Glutamatergic neuron (in vitro differentiated cells): ENCODE results near the gene YIPF4. TPM values are rescaled to one million over a fixed set of nuclear protein-coding genes. Genes with fewer than 3 reads are reported as not detected.

Experiments
- DNase-seq: peaks from one replicate; pipeline ENCODE4 v3.0.0; 2022
- H3K27ac Mint-ChIP-seq: one replicate; pipeline ENCODE4 v1.8.0; 2020; ENCODE audit warnings: mild to moderate bottlenecking, mixed read lengths, inconsistent platforms; ENCODE audit not compliant: unreplicated experiment
- H3K27me3 Mint-ChIP-seq: one replicate; pipeline ENCODE4 v1.8.0; 2020; ENCODE audit warnings: mild to moderate bottlenecking, moderate library complexity, mixed read lengths, inconsistent platforms; ENCODE audit not compliant: unreplicated experiment
- H3K36me3 Mint-ChIP-seq: one replicate; pipeline ENCODE4 v1.8.0; 2020; ENCODE audit warnings: mild to moderate bottlenecking, mixed read lengths, inconsistent platforms; ENCODE audit not compliant: unreplicated experiment
- H3K4me1 Mint-ChIP-seq: one replicate; pipeline ENCODE4 v1.8.0; 2020; ENCODE audit warnings: mild to moderate bottlenecking, low read depth, mixed read lengths, inconsistent platforms; ENCODE audit not compliant: unreplicated experiment
- H3K4me3 Mint-ChIP-seq: one replicate; pipeline ENCODE4 v1.8.0; 2020; ENCODE audit warnings: mild to moderate bottlenecking, mixed read lengths, inconsistent platforms; ENCODE audit not compliant: unreplicated experiment
- H3K9me3 Mint-ChIP-seq: one replicate; pipeline ENCODE4 v1.8.0; 2020; ENCODE audit warnings: mild to moderate bottlenecking, moderate library complexity, mixed read lengths, inconsistent platforms; ENCODE audit not compliant: unreplicated experiment
- total RNA-seq: library from RNA; stranded (reverse); fragmentation: NEBNext Ultra II Directional; extraction: Animal tissue kit (Norgen Biotek cat#: 25700); gene quantifications from one replicate; pipeline ENCODE4 v1.2.1, GENCODE V29; 2021; ENCODE audit not compliant: unreplicated experiment
- TF ChIP-seq, protein P1 (sequence below): fragments of 200-600 bp; sonication (generic); IDR thresholded peaks from one replicate; pipeline ENCODE4 v1.5.0; 2021; ENCODE audit not compliant: partially characterized antibody, unreplicated experiment

YIPF4 gene
- total RNA-seq, 1 donor from 2014 or later: 50.2 TPM

DNA sequence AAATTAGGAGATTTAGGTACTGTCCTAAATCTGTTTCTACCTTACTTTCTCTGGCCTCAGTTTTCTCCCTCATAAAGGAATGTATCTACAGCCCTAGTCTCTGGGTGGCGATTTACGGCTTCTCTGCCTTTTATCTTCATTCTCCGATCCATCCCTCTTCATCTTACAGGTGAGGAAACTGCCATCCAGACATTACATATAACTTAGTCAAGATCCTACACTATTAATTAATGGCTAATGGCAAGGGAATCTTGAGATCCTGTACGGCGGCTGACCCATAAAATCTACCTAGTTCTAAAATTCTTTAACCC lies 386 bp upstream of the YIPF4 start:
- H3K4me1 Mint-ChIP-seq: peaks cover 2% of the 10 kb centered on the region
- H3K27me3 Mint-ChIP-seq: no peaks in the 10 kb centered on the region
- peak overlapping the region; percentile 88 for H3K4me3 Mint-ChIP-seq
- H3K9me3 Mint-ChIP-seq: peaks cover 3% of the 10 kb centered on the region
- DNase-seq: no peak
- H3K27ac Mint-ChIP-seq: peak overlapping the region; percentile 88
- TF ChIP-seq, protein P1, sequence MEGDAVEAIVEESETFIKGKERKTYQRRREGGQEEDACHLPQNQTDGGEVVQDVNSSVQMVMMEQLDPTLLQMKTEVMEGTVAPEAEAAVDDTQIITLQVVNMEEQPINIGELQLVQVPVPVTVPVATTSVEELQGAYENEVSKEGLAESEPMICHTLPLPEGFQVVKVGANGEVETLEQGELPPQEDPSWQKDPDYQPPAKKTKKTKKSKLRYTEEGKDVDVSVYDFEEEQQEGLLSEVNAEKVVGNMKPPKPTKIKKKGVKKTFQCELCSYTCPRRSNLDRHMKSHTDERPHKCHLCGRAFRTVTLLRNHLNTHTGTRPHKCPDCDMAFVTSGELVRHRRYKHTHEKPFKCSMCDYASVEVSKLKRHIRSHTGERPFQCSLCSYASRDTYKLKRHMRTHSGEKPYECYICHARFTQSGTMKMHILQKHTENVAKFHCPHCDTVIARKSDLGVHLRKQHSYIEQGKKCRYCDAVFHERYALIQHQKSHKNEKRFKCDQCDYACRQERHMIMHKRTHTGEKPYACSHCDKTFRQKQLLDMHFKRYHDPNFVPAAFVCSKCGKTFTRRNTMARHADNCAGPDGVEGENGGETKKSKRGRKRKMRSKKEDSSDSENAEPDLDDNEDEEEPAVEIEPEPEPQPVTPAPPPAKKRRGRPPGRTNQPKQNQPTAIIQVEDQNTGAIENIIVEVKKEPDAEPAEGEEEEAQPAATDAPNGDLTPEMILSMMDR: no peak
- H3K36me3 Mint-ChIP-seq: no peaks in the 10 kb centered on the region

DNA sequence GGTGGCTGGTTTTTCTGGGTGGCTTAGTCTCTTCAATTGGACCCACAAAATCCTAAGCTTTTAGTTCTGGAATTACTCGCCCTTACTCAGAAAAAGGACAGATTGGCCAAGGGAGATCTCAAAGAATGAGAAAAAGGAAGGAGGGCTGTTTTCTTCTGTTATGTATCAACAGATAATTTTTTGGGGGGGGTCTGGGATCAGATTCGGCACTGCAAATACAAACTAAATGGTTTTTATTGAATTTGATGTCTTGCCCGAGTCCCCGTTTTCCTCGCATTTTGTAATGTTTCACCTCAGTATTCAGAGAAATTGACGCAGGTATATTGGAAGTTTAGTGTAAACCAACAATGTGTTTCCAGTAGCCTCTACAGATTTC lies 762 bp downstream of the YIPF4 start:
- peak overlapping the region; percentile 98 for H3K4me3 Mint-ChIP-seq
- TF ChIP-seq, protein P1: no peak
- H3K36me3 Mint-ChIP-seq: no peaks in the 10 kb centered on the region
- no peaks in the 10 kb centered on the region for H3K27me3 Mint-ChIP-seq
- H3K27ac Mint-ChIP-seq: peak overlapping the region; percentile 95
- DNase-seq: no peak
- H3K4me1 Mint-ChIP-seq: peaks cover 2% of the 10 kb centered on the region
- H3K9me3 Mint-ChIP-seq: peaks cover 3% of the 10 kb centered on the region

- Mint-ChIP-seq H3K4me1 (peaks cover 9% of the 10 kb centered on the region), H3K27me3 (no peaks in the 10 kb centered on the region), H3K4me3 (no peak overlapping the region), H3K9me3 (no peaks in the 10 kb centered on the region), H3K27ac (no peak overlapping the region), H3K36me3 (no peaks in the 10 kb centered on the region)
- DNase-seq: no peak
- TF ChIP-seq, protein P1: no peak
These were observed 6.6 kb downstream of the YIPF4 start for GRCh38 chr2:32284321-32284720.

DNA sequence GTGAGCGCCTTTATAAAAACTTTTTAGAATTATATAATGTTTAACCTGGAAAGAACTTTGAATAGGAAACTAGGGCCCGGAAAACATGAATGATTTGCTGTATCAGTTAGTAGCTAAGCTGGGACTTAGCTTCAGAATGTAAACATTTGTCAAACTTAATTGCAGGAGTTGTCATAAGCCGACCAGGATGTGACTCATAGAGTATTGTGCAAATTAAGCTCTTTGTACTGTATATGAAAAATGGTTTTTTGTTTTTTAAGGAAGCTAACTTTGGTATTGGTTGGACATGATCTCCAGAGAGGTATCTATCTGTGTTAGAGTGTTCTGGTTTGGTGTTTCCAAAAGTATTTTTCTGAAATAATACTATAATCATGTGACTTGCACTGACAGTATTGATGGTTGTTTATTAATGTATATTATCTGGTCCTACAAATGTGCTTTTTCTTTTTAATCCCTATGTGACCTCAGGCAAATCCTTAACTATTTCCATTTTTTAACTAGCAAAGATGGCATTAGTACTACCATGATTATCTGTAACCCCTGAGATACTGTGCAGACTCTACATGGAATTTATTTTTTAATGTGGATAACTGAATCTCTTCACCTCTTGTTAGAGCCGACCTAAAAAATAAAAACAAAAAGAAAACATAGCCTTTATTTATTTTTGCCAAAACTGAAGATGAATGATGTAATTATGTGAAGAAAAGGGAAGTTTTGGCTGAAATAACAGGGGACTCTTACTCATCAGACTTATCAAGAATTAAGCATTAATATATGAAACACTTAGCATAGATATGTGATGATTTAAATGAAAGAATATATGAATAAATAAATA lies 11.7 kb downstream of the YIPF4 start:
- Mint-ChIP-seq H3K4me3 (no peak overlapping the region), H3K9me3 (peaks cover 2% of the 10 kb centered on the region), H3K4me1 (peaks cover 9% of the 10 kb centered on the region), H3K27me3 (no peaks in the 10 kb centered on the region), H3K36me3 (no peaks in the 10 kb centered on the region), H3K27ac (no peak overlapping the region)
- DNase-seq: no peak
- TF ChIP-seq, protein P1: no peak

DNA sequence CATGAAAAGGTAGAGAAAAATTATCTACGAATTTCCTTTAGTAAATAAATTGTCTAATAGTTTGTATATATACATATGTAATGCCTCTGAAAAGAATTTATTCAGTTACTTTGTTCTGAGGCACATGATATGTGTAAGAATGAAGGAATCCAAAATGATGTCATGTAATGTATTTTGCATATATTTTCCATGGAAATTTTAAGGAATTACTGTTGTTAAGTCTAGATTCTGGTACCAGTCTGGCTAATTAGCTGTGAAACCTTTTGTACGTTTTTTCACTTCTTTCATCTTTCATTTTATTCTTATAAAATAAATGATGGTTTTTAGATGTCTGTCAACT lies 12.3 kb downstream of the YIPF4 start:
- DNase-seq: no peak
- H3K9me3 Mint-ChIP-seq: peaks cover 2% of the 10 kb centered on the region

More for the DNA sequence above, 12.3 kb downstream of the YIPF4 start:
- TF ChIP-seq, protein P1: no peak
- Mint-ChIP-seq H3K4me3 (no peak overlapping the region), H3K4me1 (peaks cover 4% of the 10 kb centered on the region), H3K27ac (no peak overlapping the region), H3K36me3 (peaks cover under 1% of the 10 kb centered on the region), H3K27me3 (no peaks in the 10 kb centered on the region)
